GM19452 (cell line): Measurements from ENCODE around the gene TNS3.

Source experiments
- ATAC-seq: cut with Tn5 transposase; IDR thresholded peaks from one replicate; pipeline ENCODE4 v1.9.1; 2021; ENCODE audit not compliant: unreplicated experiment

Gene TNS3

DNA sequence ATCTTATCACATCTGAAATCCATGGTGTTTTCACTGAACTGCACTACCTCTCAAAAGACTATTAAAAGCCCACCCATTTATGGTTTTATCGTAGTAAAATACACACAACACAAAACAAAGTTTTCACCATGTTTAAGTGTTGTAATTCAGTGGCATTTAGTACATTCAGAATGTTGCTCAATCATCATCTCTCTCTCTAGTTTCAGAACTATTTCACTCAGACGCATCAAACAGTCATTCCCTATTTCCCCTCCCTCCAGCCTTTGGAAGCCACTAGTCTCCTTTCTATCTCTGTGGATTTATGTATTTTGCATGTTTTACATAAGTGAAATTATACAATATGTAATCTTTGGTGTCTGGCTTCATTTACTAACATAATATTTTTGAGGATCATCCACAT, 332.6 kb downstream of the TNS3 start:
- ATAC-seq: no peak

DNA sequence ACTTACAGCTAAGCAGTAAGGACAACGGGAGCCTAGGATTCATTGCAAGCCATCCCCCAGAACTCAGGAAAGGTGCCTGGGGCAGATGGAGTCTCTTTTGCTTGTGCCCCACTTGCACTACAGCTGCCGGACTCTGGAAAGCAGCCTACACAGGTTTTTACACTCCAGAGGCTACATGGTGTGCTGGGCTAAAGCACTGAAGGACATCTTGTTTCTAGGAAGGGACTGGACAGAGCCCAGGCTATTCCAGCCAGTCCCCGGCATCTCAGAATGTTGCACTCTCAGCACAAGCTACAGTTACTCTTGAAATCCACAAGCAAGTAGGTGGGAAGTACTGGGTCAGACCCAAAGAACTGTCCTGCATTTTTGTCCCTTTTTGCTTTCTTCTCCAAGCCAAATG, 333.1 kb downstream of the TNS3 start:
- no peak for ATAC-seq

GRCh38 chr7:47247132-47247531, 334.8 kb downstream of the TNS3 start:
- ATAC-seq: no peak

GRCh38 chr7:47244692-47245091, 337.2 kb downstream of the TNS3 start:
- no peak for ATAC-seq

DNA sequence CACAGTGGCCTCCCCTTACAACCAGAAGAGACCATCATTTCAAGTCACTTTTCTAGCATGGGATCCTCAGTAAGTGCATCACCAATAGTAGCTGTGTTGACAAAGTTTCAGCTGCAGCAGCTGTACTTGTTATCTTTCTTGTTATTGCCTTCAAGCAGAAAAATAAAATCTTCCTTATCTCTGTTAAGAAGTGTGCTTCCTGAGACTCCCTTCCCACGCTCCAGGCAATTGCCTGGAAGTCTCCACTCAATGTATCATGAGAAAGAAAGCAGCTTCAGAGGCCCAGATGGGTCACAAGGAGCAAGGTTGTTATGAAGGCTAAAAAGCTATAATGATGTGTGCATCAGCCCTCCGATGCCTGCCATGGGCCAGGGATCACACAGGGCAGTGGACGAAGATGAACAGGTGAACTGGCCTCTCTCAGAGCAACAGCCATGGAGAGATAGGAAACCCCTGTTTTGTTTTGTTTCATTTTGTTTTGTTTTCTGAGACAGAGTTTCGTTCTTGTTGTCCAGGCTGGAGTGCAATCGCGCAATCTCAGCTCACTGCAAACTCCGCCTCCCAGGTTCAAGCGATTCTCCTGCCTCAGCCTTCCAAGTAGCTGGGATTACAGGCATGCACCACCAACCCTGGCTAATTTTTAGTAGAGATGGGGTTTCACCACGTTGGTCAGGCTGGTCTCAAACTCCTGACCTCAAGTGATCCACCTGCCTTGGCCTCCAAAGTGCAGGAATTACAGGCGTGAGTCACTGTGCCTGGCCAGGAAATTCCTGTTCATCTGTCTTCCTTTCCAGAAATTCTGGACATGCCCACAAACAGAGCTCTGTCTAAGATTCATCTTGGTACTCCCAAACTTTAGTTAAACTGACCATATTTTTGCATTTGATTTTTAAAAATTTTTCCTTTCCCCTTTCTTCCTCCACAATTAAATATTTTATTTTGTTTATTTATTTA, 340.5 kb downstream of the TNS3 start:
- no peak for ATAC-seq

GRCh38 chr7:47239931-47240421, 341.9 kb downstream of the TNS3 start:
- ATAC-seq: no peak

GRCh38 chr7:47239034-47239433, 342.9 kb downstream of the TNS3 start:
- no peak for ATAC-seq

DNA sequence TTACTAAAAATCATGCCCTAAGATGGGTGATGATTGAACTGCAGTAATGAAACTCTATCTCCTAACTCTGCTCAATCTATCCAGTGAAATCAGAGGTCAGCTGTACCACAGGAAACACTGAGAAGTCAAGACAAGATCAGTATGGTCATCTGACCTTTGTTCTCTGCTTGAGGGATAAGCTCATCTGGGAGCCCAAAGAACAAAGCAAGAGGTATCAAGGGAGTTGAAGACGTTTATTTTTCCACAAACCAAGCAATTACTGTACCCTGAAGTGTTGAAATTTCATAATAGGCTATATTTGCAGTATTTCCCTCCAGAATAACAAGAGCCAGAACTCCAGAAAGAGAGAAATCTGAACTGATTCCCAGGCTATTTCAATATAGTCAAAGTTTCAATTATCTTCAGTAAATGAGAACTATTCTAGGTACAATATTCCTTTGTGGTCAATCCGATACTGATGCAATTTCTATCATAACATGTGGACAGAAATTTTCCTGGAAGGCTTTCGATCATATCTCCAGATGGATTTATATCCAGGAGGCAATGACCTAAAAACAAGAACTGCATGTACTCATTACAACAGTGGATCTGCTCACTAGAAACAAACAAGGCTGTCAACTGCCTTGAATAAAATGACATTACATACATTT, 345.3 kb downstream of the TNS3 start:
- ATAC-seq: no peak

DNA sequence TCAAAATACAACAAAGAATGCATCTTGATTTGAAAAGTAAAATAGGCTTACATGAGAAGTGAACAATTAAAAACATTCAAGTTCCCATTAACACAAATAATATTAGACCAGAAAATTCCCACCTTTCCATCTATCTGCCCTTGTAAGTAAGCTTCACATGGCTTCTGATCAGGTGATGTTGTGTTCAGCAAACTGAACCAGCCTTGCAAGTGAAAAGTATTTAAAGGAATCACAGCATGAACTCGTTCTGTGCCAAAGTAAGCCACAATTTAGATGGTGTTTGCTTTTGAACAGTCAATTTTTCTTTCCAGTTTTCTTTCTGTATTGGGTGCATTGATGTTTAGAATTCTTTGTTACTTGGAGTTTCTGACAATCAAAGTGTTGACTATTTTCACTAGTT, 347.9 kb downstream of the TNS3 start:
- no peak for ATAC-seq

- ATAC-seq: no peak
These were observed 349.0 kb downstream of the TNS3 start for GRCh38 chr7:47232751-47233412.

DNA sequence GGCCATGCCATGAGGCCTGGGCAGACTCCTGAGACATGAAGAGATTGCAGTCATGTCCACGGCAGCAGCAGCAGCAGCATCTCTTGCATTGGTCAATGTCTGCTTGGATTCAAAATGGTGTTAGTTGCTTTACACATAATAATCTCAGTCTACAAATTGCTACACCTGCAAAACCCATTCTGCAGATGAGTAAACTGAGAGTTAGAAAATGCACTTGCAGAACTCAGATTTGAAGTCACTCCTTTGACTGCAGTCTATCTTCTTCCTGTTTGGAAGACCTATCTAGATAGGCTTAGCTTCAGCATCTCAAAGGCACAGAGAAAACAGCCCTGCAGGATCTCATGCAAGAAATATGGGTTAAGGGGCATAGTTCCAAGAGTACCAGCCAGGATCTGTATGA, 350.3 kb downstream of the TNS3 start:
- ATAC-seq: no peak

- ATAC-seq: no peak
These were observed 350.9 kb downstream of the TNS3 start for GRCh38 chr7:47231032-47231431.

DNA sequence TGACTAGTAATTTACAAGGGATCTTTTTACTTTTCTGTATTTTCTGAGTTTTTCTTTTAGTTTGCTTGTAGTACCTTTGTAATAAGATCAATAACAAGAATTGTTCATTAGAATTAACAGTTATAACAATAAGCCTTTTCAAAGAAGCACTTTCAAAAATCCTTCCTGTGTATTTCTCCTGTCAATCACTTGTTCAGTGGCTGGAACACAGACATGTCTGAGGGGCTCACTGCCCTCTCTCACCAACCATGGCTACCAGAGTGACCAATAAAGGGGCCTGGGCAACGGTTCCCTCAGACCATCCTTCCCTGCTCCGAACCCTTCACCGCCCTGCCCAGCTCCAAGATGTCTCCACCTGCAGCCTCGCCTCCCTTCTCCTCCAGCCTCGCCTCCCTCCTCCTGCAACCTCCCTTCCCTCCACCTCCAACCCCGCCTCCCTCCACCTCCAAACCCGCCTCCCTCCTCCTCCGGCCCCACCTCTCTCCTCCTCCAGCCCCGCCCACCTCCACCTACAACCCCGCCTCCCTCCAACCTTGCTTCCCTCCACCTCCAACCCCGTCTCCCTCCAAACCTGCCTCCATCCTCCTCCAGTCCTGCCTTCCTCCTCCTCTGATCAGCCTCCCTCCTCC, 353.4 kb downstream of the TNS3 start:
- ATAC-seq: no peak

- ATAC-seq: peak; percentile 82
These were observed 354.1 kb downstream of the TNS3 start for GRCh38 chr7:47227762-47228177.

- no peak for ATAC-seq
These were observed 355.2 kb downstream of the TNS3 start for GRCh38 chr7:47226696-47227095.

GRCh38 chr7:47225387-47226131, 356.4 kb downstream of the TNS3 start:
- ATAC-seq: no peak
